Karpas-422 (cell line): ENCODE measurements around the gene RPUSD4. TPM values are rescaled to one million over a fixed set of nuclear protein-coding genes. Genes with fewer than 3 reads are reported as not detected.

ENCODE experiments used
- DNase-seq: peaks from one replicate; pipeline ENCODE4 v3.0.0-alpha.2; 2015
- H2AFZ ChIP-seq: fragments of 200-600 bp; sonication (generic); 2 replicates; pipeline ENCODE4 v1.6.1; 2014; ENCODE audit warnings: antibody characterized with exemption, low read length, mixed read lengths
- H3K27ac ChIP-seq: fragments of 200-600 bp; sonication (generic); 2 replicates; pipeline ENCODE4 v1.5.1; 2014; ENCODE audit warnings: mild to moderate bottlenecking, low read length, moderate library complexity
- H3K27me3 ChIP-seq: fragments of 200-600 bp; sonication (generic); 2 replicates; pipeline ENCODE4 v1.6.1; 2014; ENCODE audit warnings: low read length, mixed read lengths
- H3K36me3 ChIP-seq: fragments of 200-600 bp; sonication (generic); 2 replicates; pipeline ENCODE4 v1.6.1; 2014; ENCODE audit warnings: low read length, mixed read lengths; ENCODE audit not compliant: insufficient read depth
- H3K4me1 ChIP-seq: fragments of 200-600 bp; sonication (generic); 2 replicates; pipeline ENCODE4 v1.6.1; 2014; ENCODE audit warnings: mild to moderate bottlenecking, low read length, mixed read lengths
- H3K4me2 ChIP-seq: fragments of 200-600 bp; sonication (generic); 2 replicates; pipeline ENCODE4 v1.6.1; 2014; ENCODE audit warnings: low read length, low read depth, mild to moderate bottlenecking; ENCODE audit not compliant: poor library complexity, severe bottlenecking
- H3K4me3 ChIP-seq: fragments of 200-600 bp; sonication (generic); 2 replicates; pipeline ENCODE4 v1.5.1; 2014; ENCODE audit warnings: mild to moderate bottlenecking, antibody characterized with exemption, low read length, mixed read lengths
- H3K79me2 ChIP-seq: fragments of 200-600 bp; sonication (generic); 2 replicates; pipeline ENCODE4 v1.6.1; 2014; ENCODE audit warnings: mild to moderate bottlenecking, low read length, mixed read lengths
- H3K9ac ChIP-seq: fragments of 200-600 bp; sonication (generic); 2 replicates; pipeline ENCODE4 v1.6.0; 2014; ENCODE audit warnings: low read length
- H3K9me2 ChIP-seq: fragments of 200-600 bp; sonication (generic), shearing (Covaris generic); replicated peaks from 2 replicates; pipeline ENCODE4 v1.6.0; 2014; ENCODE audit warnings: mild to moderate bottlenecking, low read length, moderate library complexity; ENCODE audit not compliant: insufficient read depth
- H3K9me3 ChIP-seq: fragments of 300-700, 200-600 bp; sonication (generic); 2 replicates; pipeline ENCODE4 v1.6.1; 2014; ENCODE audit warnings: low read length, mixed read lengths
- H4K20me1 ChIP-seq: fragments of 200-600 bp; sonication (generic); 2 replicates; pipeline ENCODE4 v1.6.1; 2014; ENCODE audit warnings: mild to moderate bottlenecking, antibody characterized with exemption, low read length, low read depth; ENCODE audit not compliant: insufficient read depth
- total RNA-seq: library from RNA; depleted of rRNA; stranded (reverse); fragments of >200 nt; shearing (Covaris generic); gene quantifications from 2 replicates; pipeline ENCODE4 v1.2.3, GENCODE V29; 2014; ENCODE audit warnings: low replicate concordance

RPUSD4 gene
- total RNA-seq, 1 experiment from 2014 or later = 15.5 TPM

GRCh38 chr11:126160345-126161022 lies 51.0 kb downstream of the RPUSD4 start:
- Histone ChIP-seq H3K9ac (no peak overlapping the region), H3K27me3 (no peaks in the 10 kb centered on the region)

GRCh38 chr11:126159719-126160344 lies 51.6 kb downstream of the RPUSD4 start:
- H3K9ac ChIP-seq = no peak overlapping the region
- no peak overlapping the region for H3K27ac ChIP-seq
- no peaks in the 10 kb centered on the region for H3K27me3 ChIP-seq
- H3K9me3 ChIP-seq = no peaks in the 10 kb centered on the region
- no peak for DNase-seq
- no peak overlapping the region for H3K4me3 ChIP-seq
- H3K79me2 ChIP-seq = no peaks in the 10 kb centered on the region
- H2AFZ ChIP-seq = no peak overlapping the region
- peaks cover 33% of the 10 kb centered on the region for H3K4me1 ChIP-seq
- no peak overlapping the region for H3K4me2 ChIP-seq
- H3K36me3 ChIP-seq = no peaks in the 10 kb centered on the region
- H4K20me1 ChIP-seq = no peaks in the 10 kb centered on the region
- no peaks in the 10 kb centered on the region for H3K9me2 ChIP-seq

More at GRCh38 chr11:126160345-126161022, 51.0 kb downstream of the RPUSD4 start:
- Histone ChIP-seq H3K9me2 (no peaks in the 10 kb centered on the region), H3K36me3 (no peaks in the 10 kb centered on the region), H2AFZ (no peak overlapping the region), H4K20me1 (no peaks in the 10 kb centered on the region), H3K27ac (no peak overlapping the region), H3K9me3 (no peaks in the 10 kb centered on the region), H3K4me3 (no peak overlapping the region), H3K4me1 (peaks cover 39% of the 10 kb centered on the region), H3K79me2 (no peaks in the 10 kb centered on the region), H3K4me2 (no peak overlapping the region)
- no peak for DNase-seq

DNA sequence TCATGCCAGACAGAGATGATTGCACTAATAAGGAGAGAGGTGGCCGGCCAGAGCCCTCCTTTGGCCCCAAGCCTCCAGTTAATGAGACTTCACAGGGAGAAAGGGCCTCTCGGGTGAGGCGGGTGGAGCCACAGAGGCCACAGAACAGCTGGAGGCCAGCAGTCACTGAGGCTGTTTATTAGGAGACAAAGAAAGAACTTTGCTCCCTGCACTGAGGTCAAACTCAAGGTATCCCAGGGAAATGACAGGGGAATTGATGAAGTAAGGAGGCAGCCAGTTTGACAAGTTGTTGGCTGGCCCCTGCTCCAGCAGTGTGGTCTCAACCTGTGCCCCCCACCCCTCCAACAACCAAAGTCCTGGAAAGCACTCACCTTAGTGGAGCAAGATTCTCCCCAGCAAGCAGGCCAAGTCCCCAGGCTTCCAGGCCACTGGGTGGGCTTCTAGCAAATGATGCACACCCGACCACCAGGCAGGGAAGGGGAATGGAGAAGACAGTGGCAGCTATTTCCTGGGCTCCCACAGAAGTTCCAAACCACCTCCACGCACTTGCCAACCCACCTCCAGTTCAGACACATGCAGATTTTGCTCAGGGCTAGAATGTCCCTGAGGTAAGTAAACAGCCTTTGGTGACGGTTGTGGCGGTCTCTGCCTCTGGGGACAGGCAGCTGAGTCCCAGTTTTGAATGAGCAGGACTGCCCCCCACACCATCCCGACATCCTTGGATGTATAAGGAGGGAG lies 53.2 kb downstream of the RPUSD4 start:
- no peak for DNase-seq

GRCh38 chr11:126157326-126158030 lies 54.0 kb downstream of the RPUSD4 start:
- Histone ChIP-seq H3K4me2 (no peak overlapping the region), H3K4me1 (peaks cover 9% of the 10 kb centered on the region), H4K20me1 (no peaks in the 10 kb centered on the region), H3K9me2 (no peaks in the 10 kb centered on the region), H3K36me3 (no peaks in the 10 kb centered on the region), H3K9ac (no peak overlapping the region), H3K79me2 (no peaks in the 10 kb centered on the region), H2AFZ (no peak overlapping the region), H3K27ac (no peak overlapping the region), H3K27me3 (no peaks in the 10 kb centered on the region), H3K4me3 (no peak overlapping the region), H3K9me3 (no peaks in the 10 kb centered on the region)
- peak; percentile 41 for DNase-seq

More for the DNA sequence above, 53.2 kb downstream of the RPUSD4 start:
- Histone ChIP-seq H3K9me3 (no peaks in the 10 kb centered on the region), H3K9ac (no peak overlapping the region), H3K27me3 (no peaks in the 10 kb centered on the region), H3K4me3 (no peak overlapping the region), H4K20me1 (no peaks in the 10 kb centered on the region), H3K4me1 (peaks cover 17% of the 10 kb centered on the region), H3K9me2 (no peaks in the 10 kb centered on the region), H3K27ac (no peak overlapping the region), H3K79me2 (no peaks in the 10 kb centered on the region), H2AFZ (no peak overlapping the region), H3K36me3 (no peaks in the 10 kb centered on the region), H3K4me2 (no peak overlapping the region)

- no peaks in the 10 kb centered on the region for H3K79me2 ChIP-seq
- no peak overlapping the region for H3K27ac ChIP-seq
- H3K27me3 ChIP-seq = no peaks in the 10 kb centered on the region
- no peaks in the 10 kb centered on the region for H3K9me3 ChIP-seq
- H2AFZ ChIP-seq = no peak overlapping the region
- no peaks in the 10 kb centered on the region for H3K36me3 ChIP-seq
- H3K4me2 ChIP-seq = no peak overlapping the region
- H3K9me2 ChIP-seq = no peaks in the 10 kb centered on the region
- H3K9ac ChIP-seq = no peak overlapping the region
- peak; percentile 21 for DNase-seq
- no peak overlapping the region for H3K4me3 ChIP-seq
- H4K20me1 ChIP-seq = no peaks in the 10 kb centered on the region
- H3K4me1 ChIP-seq = peaks cover 6% of the 10 kb centered on the region
Observed at GRCh38 chr11:126156814-126157213, 54.6 kb downstream of the RPUSD4 start.

DNA sequence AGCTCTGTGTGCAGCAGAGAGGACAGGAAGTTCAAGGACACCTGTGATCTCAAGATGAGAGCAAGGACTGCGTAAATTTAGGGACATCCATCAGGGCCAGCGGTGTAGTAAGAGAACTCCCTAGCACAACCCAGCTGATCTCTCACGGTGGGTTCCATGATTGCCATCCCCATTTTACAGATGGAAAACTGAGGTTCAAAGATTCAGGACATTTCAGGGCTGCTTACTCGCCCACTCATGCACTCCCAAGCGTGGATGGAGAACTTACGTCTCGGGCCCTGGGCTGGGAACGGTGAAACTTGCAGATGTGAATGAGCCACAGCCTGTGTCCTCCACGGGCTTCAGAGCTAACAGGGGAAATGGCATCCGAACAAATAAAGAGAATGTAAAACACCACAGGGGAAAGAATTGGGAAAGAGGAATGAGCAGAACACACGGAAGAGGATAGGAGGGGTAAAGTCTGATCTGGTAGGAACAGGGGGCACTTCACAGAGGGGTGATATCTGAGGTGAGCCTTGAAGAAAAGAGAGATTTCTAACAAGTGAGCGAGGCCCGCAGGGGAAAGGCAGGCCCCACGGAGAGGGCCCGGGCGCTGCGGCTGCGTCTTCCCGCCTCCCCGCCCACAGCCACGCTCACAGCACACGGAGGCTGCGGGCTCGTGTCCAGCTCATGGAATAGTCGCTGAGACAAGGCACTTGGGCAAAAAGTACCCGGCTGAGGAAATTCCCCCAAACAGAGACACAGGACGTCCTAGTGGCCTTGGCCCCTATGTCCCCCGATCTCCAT lies 55.9 kb downstream of the RPUSD4 start:
- Histone ChIP-seq H3K4me3 (no peak overlapping the region), H3K9ac (no peak overlapping the region), H3K9me2 (no peaks in the 10 kb centered on the region), H3K27ac (no peak overlapping the region), H3K9me3 (no peaks in the 10 kb centered on the region), H3K4me1 (peaks cover 6% of the 10 kb centered on the region), H4K20me1 (no peaks in the 10 kb centered on the region), H3K4me2 (no peak overlapping the region), H3K36me3 (no peaks in the 10 kb centered on the region), H2AFZ (no peak overlapping the region), H3K79me2 (no peaks in the 10 kb centered on the region), H3K27me3 (no peaks in the 10 kb centered on the region)
- DNase-seq = peak; percentile 22

GRCh38 chr11:126154691-126155090 lies 56.8 kb downstream of the RPUSD4 start:
- Histone ChIP-seq H3K27me3 (no peaks in the 10 kb centered on the region), H3K4me3 (no peak overlapping the region), H2AFZ (no peak overlapping the region), H3K9me3 (no peaks in the 10 kb centered on the region), H3K27ac (no peak overlapping the region), H4K20me1 (no peaks in the 10 kb centered on the region), H3K9ac (no peak overlapping the region), H3K36me3 (no peaks in the 10 kb centered on the region), H3K4me1 (peaks cover under 1% of the 10 kb centered on the region), H3K79me2 (no peaks in the 10 kb centered on the region), H3K4me2 (no peak overlapping the region), H3K9me2 (no peaks in the 10 kb centered on the region)
- no peak for DNase-seq
